ENCODE data around the gene MNAT1.

DNA sequence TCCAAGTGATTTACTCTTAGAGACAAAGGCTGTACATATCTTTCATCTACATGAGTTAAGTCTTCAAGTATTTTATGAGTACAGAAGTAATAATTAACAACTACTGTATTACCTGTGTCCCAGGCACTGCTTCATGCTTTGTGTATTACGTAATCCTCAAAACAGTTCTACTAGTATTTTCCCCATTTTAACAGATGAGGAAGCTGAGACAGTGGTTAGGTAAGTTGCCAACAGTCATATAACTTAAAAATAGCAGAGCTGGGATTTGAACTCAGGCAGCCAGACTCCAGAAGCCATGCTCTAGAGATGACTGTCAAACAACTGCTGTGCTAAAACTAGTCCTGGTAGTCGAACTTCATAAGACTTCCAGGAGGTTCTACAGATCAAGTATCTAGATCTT lies 235.6 kb downstream of the MNAT1 start:
- TF ChIP-seq CTCF (IDR thresholded peaks at IDR 0.05) (no peak), POLR2A (IDR thresholded peaks at IDR 0.05) (no peak)

All from lower leg skin (tissue), 3 donors.